OCI-M2 (cell line): ENCODE data around the gene SUN1.

Experiments
- DNase-seq: peaks from one replicate; lab custom pipeline; 2025; ENCODE audit not compliant: unreplicated experiment; lab: John Stamatoyannopoulos, UW

SUN1 gene

DNA sequence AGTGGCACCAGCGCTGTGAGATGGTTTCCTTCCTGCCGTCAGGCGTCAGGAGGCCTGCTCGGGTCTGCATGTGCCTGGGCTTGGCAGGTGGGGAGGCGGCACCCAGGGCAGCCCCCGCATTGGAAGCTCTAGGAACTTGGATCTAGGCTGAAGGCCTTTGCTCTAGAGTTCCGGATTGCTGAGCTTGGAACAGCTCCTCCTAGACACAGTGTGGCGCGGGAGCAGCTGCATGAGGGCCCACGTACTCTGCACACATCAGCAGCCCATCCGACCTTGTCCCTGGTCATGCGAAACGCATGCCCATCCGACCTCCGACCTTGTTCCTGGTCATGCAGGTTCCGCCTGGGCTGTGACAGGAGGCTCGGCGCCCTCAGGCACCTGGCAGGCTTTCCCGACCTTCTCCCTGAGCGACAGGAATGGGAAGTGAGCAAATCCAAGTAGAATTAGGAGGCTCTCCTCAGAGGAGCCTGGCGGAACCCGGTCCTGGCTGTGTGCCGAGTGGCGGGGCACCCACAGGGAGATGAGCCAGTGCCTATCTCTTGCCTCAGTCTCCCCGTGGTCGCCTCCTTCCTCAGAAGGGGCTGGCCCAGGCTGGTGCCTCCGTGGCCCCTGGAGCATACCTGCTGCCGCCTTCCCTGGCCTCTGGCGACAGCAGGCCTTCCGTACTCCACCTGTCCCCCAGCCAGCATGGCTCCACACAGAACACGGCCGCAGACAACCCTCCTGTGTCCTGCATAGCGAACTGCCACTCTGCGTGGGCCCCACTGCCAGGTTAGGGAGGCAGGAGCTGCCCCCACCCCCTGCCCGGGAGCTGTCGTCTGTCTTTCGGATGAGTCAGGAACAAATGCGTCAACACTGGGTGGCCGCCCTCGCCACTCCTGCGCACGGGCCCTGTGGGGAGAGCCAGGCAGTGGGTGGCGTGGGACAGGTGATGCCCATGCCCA is 56.1 kb downstream of the SUN1 start:
- DNase-seq: no peak

DNA sequence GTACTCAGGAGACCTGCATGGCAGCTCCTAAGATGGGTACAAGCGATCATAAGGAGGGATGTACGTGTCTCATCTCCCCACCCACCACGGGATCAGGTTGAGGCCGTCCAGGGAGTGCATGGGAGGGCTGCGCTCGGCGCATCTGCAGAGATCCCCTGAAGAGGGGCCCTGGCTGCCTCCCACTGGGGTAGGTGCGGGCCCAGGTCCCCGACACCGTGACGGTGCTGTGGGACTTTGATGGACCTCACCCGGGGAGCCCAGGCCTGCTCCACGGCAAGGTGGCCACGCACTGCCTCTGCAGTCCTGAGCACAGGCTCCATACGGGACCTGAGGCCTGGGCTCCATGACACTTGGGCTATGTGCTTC is 56.7 kb downstream of the SUN1 start:
- DNase-seq: no peak

DNA sequence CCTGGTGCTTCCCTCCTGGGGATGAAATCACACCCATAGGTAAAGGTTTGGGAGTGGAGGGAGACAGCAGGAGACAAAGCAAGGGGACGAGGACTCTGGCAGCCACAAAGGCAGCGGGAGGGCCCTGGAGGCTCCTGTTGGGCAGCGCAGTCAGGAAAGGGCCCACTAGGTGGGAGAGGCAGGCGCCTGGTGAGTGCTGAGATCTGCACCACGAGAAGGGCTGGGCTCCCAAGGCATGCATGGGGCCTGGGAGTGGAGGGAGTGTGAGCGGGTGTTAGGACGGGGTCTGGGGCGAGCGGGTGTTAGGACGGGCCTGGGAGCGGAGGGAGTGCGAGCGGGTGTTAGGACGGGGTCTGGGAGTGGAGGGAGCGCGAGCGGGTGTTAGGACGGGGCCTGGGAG is 57.1 kb downstream of the SUN1 start:
- DNase-seq: no peak

DNA sequence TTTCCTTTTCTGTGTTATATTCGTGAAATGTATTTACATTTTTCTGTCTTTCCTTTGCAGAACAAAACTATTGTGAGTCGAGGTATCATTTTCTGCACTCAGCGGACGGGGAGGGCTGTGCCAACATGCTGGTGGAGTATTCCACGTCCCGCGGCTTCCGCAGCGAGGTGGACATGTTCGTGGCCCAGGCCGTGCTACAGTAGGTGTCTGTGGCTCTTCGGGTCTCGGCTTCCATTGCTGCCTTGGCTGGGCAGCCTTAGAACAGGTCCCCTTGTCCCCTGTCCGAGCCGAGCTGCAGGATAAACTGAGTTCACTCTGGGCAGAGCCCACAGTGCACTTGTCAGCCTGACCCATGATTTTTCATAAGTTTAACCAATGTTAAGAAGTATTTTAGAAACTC is 58.6 kb downstream of the SUN1 start:
- DNase-seq: no peak

DNA sequence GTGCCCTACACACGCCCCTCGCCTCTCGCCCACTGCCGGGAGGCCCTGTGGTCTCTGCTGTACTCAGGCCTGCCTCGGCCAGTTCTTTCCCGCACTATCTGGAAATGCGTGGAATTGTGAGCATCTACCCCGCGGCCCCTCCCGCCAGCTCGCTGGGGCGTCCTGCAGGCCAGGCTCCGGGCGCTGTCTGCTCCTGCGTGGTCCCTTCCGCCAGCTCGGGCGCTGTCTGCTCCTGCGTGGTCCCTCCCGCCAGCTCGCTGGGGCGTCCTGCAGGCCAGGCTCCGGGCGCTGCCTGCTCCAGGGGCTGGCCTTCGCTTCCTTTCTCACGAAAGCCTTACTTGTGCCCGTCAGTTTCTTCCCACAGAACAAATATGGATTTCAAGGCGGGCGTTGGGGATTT is 59.0 kb downstream of the SUN1 start:
- DNase-seq: no peak

DNA sequence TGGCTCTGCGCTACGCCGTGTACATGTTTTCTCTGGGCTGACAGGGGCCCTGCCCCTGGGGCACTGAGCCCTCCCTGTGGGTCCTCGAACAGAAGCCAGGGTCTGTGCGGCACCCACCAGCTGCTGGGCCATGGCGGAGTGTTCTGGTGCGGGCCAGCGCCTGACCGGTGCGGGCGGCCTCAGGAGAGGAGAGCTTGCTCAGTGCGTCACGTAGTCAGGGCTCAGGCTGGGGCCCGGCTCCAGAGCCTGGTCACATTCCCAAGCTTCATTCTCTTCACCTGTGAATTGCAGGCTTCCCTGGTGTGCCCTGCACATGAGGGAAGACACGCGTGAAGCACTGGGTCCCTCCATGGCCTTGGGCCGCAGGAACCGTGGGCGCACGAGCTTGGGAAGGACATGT is 59.5 kb downstream of the SUN1 start:
- no peak for DNase-seq

DNA sequence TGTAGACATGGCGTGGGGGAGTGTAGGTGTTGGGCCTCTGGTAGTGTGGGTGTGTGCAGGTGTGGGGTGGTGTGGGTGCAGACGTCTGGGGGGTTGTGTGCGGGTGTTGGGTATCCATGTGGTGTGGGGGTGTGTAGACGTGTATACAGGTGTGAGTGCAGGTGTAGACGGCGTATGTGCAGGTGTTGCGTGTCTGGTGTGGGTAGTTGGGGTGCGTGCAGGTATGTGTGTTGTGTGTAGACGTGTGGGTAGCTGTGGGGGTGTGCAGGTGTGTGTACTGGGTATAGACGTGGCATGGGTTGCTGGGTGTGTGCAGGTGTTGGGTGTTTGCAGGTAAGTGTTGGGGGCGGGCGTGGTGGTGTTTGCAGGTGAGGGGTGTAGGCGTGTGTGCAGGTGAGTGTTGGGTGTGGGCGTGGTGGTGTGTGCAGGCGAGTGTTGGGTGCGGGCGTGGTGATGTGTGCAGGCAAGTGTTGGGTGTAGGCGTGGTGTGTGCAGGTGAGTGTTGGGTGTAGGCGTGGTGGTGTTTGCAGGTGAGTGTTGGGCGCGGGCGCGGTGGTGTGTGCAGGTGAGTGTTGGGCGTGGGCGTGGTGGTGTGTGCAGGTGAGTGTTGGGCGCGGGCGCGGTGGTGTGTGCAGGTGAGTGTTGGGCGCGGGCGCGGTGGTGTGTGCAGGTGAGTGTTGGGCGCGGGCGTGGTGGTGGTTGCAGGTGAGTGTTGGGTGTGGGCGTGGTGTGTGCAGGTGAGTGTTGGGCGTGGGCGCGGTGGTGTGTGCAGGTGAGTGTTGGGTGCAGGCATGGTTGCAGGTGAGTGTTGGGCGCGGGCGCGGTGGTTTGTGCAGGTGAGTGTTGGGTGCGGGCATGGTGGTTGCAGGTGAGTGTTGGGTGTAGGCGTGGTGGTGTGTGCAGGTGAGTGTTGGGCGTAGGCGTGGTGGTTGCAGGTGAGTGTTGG is 60.6 kb downstream of the SUN1 start:
- DNase-seq: no peak

DNA sequence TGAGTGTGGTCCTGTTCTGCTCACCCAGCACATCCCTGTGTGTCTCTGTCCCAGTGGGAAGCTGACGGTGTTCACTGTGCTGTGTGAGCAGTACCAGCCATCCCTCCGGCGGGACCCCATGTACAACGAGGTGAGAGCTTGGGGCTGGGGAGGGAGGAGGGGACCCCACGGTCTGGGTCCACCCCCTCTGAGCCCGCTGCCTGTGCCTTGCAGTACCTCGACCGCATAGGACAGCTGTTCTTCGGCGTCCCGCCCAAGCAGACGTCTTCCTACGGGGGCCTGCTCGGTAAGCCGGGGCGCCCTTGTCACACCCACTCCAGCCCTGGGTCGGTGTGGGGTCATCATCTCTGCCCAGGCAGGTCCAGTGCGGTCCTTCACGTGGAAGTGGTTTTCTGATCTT is 61.4 kb downstream of the SUN1 start:
- no peak for DNase-seq

DNA sequence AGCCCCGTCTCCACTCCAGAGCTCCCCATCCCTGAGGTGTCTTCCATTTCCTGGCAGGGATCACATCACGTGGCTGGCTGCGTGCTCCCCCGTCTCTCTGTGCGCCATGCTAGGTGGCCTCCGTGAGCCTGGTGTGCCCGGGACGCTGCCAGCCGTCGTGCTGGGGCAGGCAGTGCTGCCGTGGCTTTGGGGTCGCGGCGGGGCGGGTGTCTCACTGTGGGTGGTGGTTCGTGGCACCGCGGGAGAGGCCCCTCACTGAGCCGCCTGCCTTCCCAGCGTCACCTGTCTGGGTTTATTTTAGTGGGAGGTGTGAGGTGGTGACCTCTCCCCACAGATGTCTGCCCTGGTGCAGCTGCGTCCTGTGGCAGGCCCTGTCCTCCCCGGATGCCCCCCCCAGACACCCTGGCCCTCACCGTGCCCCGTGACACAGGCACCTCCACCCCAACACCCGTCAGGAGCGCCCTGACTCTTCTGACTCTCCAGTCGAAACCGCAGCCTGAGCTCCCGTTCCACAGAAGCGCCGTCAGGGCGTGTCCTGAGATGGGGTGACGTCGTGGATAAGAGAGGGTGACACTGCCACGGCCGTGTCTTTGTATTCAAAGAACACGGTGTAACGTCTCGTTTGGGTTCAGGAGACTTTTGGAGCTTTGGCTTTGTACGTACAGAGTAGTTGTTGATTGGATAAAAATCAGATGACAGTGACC is 62.0 kb downstream of the SUN1 start:
- no peak for DNase-seq

DNA sequence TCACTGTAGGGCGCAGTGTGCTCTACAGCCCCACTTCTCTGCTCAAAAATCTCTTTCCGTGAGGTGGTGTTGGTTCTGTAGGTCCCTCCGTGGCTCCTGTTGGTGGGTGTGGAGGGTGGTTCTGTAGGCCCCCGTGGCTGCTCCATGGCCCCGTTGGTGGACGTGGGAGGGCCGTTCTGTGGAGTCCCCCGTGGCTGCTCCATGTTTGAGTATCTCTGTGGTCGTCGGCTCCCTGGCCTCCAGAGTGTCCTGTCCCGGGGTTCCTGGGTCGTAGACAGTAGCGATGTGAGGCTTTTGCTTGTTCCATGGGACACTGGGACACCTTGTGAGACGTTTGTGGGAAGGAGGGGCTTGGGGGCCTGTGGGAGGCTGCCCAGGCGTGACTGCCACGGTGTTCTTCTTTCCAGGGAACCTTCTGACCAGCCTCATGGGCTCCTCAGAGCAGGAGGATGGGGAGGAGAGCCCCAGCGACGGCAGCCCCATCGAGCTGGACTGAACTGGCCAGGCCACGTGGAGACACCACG is 62.7 kb downstream of the SUN1 start:
- DNase-seq: no peak

DNA sequence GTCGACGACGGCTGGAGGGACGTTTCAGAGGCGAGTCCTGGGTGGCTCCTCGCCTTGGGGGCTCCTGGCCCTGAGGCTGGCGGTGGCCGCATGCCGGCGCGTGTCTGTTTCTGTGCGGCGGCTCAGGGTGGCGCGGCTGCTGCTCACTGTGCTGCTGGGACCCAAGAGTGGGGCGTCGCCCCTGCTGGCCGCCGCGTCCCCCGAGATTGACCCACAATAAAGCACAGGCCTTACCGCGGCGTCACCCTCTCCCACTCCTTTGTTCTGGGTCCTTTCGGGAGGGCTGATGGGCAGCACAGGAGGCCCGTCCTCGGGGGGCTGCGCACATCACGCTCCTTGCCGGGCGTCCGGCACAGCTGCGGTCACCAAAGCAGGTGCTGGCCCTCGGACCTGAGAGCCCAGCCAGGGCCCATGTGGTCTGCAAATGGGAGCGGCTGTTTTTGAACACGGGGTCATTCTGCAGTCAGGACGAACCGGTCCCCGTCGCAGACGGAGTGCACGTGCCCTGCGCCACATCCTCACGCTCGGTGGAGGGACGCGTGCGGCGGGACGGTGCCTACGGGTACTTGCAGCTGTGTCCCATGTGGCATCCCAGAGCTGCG is 63.3 kb downstream of the SUN1 start:
- DNase-seq: no peak

DNA sequence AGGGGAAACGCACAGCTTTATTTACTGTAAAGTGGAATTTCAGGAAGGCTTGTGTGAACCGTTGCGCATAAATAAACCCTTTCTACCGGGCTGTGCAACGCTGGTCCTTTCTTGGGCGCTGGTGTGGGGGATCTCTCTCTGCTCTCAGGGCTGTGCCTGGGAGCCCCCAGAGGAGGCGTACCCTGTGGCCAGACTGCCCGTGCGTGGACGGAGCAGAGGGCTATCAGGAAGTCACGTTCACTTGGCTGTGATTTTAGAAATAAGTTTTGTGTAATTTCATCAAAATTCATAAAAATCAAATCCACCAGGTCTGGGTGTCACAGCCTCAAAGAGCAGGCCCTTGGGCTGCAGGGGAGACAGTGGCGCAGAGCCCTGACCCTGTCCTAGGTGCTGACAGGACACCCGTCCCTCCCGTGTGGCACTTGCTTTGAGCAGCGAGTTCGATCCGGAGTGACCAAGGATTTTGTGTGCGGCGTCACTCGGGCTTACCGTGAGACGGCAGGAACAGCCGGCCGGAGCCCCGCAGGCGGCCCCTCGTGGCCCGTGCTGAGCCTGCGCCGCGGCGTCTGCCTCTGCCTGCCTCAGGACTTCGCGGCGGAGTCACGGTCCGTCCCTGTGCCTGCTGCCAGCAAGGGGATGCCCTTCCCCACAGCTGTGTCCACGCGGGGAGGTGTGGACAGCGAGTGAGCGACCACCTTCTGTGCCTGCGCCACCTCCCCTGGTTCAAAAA is 64.2 kb downstream of the SUN1 start:
- DNase-seq: no peak

DNA sequence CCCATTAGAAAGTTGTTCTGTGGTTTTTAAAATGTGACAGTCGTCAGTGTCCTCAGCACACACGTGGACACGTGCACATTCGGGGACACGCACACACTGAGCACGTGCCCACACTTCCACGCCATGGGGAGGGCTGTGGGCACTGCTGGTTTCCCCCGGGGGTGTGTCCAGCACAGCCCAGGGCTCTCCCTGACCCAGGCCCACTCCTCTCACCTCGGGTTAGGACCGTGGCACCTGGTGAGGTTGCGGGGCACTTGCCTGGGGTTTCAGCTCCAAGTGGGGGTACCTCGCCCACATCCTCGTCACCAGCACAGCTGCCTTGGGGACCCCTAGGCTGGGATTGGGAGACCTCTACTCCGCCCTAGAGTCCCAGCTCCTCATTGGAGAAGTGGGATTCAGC is 64.8 kb downstream of the SUN1 start:
- no peak for DNase-seq

DNA sequence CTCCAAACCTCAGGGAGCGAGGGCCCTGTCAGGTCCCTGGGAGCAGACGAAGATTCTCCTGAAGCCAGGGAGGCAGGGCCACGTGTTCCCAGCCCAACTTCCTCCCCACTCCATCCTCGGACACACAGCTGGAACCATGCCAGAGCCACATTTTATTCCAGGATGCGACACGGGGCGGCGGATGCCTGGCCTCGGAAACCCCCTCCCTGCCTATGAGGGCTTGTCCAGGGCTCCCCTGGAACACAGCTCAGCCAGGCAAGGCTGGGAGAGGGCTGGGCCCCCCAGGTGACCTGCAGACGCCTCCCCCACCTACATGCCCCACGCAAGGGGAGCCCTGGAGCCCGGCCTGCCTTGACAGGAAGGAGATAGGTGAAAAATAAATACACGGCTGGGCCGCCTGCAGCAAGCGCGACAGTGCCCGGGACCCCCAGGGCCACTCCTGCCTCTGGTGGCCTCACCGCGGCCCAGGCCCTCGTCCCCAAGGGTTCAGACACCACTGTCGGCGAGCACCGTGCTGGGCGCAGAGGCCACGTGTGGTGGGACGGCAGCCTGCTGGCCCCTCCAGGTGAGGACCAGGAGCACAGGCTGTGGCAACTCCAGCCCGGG is 65.6 kb downstream of the SUN1 start:
- DNase-seq: no peak

DNA sequence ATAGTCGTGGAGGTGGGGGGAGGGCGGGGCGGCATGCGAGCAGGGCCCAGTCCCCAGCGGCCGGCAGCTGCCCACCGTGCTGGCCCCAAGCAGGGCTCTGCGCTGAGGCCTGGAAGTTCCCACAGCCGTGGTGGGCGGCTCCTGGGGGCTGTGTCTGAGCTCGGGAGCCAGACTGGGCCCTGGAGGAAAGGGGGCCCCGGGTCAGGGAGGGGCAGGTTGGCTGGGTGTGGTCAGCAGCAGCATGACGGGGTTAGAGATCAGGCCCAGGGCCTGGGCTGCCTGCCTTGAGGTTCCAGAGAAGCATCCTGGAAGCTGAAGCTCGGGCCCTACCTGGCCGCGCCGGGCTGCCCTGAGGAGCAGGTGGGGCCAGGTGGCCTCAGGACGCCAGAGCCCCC is 66.2 kb downstream of the SUN1 start:
- DNase-seq: no peak

DNA sequence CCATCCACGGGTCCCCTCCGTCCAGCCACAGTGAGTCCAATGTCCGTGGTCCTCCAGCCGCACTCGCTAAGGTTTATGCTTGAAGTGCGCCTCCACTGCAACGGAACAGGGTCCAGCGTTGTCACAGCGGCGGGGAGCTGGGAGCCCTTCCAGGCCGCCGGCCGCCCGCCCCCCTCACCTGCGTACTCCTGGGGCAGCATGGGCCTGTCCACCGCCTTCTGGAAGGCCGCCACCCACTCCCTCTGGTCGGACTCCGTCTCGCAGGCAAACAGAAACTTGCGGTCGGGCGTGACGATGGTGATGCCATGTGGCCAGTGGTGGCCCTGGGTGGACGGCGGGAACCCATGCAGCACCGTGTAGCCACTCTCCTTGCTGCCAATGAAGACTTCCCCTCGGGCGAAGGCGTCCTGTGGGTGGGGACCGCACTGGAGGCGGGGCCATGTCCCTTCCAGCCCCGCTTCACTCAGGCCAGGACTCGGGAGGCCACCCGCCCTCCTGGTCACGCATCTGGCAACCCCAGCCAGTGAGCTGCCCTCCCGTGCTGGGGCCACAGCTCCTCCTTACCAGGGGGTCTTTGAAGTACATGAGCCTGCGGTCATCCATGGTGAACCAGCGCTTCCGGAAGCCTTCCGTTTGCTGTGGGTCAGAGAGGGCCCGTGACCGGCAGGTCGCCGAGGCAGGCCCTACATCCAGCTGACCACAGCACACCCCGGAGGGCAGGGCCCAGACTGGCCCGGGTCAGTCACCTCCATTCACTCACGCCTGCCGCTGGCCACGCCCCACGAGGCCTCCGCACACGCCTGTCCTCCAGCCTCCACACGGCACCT is 66.8 kb downstream of the SUN1 start:
- no peak for DNase-seq

DNA sequence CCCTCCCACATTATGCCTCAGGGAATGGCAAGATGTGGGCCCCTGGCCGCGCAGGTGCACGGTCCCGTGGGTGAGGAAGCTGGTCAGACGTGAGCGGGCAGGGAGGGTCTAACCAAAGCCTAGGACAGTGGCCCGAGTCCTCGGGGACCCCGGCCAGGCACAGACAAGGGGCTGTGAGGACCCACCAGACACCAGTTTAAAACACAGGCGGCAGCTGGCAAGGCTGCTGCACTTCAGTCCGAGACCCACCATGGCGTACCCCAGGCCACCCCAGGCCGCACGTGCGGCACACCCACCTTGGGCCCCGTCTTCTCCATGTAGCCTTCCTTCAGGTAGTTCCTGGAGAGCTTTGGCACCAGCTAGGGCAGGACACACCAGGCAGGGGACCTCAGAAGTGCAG is 67.5 kb downstream of the SUN1 start:
- DNase-seq: no peak

DNA sequence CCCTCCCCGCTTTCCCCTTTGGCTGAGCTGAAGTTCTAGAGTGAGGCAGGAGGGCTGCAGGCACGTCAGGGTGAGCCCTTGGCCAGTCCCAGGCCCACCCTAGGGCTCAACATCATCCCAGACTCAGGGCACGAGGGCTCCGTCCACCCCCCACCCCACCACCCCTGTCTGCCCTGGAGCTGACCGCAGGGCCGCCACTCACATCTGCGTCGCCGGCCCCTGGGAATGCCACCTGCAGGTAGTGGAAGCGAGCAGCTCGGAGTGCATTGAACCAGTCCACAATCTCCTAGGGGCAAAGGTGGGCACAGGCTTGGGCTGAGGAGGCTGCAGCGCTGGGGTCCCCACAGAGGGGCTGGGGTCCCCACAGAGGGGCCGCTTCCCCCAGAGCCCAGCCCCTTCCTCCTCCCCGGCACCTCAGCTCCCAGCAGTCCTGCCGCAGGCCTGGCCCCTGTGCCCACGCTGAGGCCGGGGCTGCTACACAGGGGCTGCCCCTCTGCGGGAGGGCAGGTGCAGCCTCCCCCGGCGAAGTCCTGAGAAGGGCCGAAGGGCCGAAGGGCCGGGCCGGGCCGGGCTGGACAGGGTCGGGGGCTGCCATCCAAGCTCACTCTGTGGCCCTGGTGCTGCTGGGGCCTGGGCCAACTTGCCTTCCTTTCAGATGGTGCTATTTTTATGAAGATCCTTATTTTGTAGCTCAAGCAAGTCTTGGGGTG is 68.2 kb downstream of the SUN1 start:
- DNase-seq: no peak
